ENCODE measurements around the gene TFEB. TPM values are rescaled to one million over a fixed set of nuclear protein-coding genes. Genes with fewer than 3 reads are reported as not detected.

Gene TFEB
- total and polyA plus RNA-seq, 10 of the 15 experiments (the other 5 are each of a cell fraction or from before 2014, with no cell fraction given), result 0.84 to 108 (median 60.8) TPM

- RAD21 ChIA-PET (ENCODE audit: unreplicated experiment), result interaction anchor here (1.0 to 14.4 kb wide), 6 partner anchors 6 to 277 kb away, joined by 3 to 300 read pairs (median 18); no protein-coding TSS in a partner anchor
- peaks cover 100% of the 10 kb centered on the region for H3K79me2 ChIP-seq (ENCODE audit: control insufficient read depth, insufficient read depth, low read length)
- SMC1A ChIA-PET (ENCODE audit: uncharacterized antibody, unreplicated experiment), result interaction anchor here (0.7 to 6.4 kb wide), 6 partner anchors 6 to 18 kb away, joined by 3 to 101 read pairs (median 7); no protein-coding TSS in a partner anchor
- H3K36me3 ChIP-seq (ENCODE audit: control insufficient read depth in 2 of 2, insufficient read depth in 2 of 2, low read length in 1 of 2), result peaks cover 2 to 8% of the 10 kb centered on the region in 2 experiments; a peak in 2 of 4 replicates
- TF ChIP-seq WRNIP1 (IDR thresholded peaks at IDR 0.05; ENCODE audit: borderline replicate concordance, low read depth, low read length) (0 out of 2 replicates have a peak, but pooled peaks have one; percentile 23), CTCF (IDR thresholded peaks at IDR 0.05 in 2 of 3, conservative IDR thresholded peaks at IDR 0.05 in 1 of 3; ENCODE audit: control insufficient read depth in 2 of 3, extremely low read depth in 1 of 3, insufficient read depth in 1 of 3, low read depth in 3 of 3, low read length in 3 of 3) (peak; percentile 6 to 35 (median 24); a peak in 2 of 6 replicates), CHD2 (IDR thresholded peaks at IDR 0.05; ENCODE audit: borderline replicate concordance, low read depth, low read length) (0 out of 2 replicates have a peak, but pooled peaks have one; percentile 38), RUNX3 (IDR thresholded peaks at IDR 0.05; ENCODE audit: low read length) (no peak)
- peak overlapping the region; percentile 97 for H3K27ac ChIP-seq (ENCODE audit: control insufficient read depth, insufficient read depth)
- in situ Hi-C loops (cut with MboI) (no loop called here), intact Hi-C loops (cut with micrococcal nuclease; ENCODE audit: unreplicated experiment) (loop anchor here (2.0 kb wide), 1 partner anchor 18 kb away; no protein-coding TSS in a partner anchor)
- CTCF ChIA-PET, result interaction anchor here (0.7 to 6.9 kb wide), 6 partner anchors 8 to 325 kb away, joined by 3 to 84 read pairs (median 6); partner anchors contain the start of genes TAF8 and TFEB
- no peaks in the 10 kb centered on the region for H4K20me1 ChIP-seq (ENCODE audit: control insufficient read depth, insufficient read depth)
- H3K27me3 ChIP-seq (replicated peaks in 1 of 2; ENCODE audit: control insufficient read depth in 2 of 2, insufficient read depth in 2 of 2, low read length in 1 of 2), result no peaks in the 10 kb centered on the region
- WGBS (ENCODE audit: insufficient coverage, insufficient replicate concordance, low lambda C conversion rate, missing lambda C conversion rate), result 6% methylated on average over 13 of the region's 13 CpGs
- no peaks in the 10 kb centered on the region for H3K9me3 ChIP-seq (replicated peaks; ENCODE audit: control insufficient read depth, insufficient read depth, low read length)
- FAIRE-seq, result no peak
- peak overlapping the region; percentile 99 for H3K4me2 ChIP-seq (ENCODE audit: control insufficient read depth, insufficient read depth)
- peaks cover 82% of the 10 kb centered on the region for H3K4me1 ChIP-seq (ENCODE audit: control insufficient read depth, insufficient read depth, low read length)
- BruUV-seq (replicated peaks), result no TSS peak
- H2AFZ ChIP-seq (ENCODE audit: control insufficient read depth, low read depth, low read length), result no peak overlapping the region
- POLR2A ChIA-PET, result interaction anchor here (3.4 to 13.0 kb wide), 4 partner anchors 7 to 391 kb away, joined by 16 to 293 read pairs (median 117); partner anchors contain the start of gene TFEB
- no peak for DNase-seq (ENCODE audit: low read depth, low spot score)
- no peak for ATAC-seq
- H3K9ac ChIP-seq (ENCODE audit: control insufficient read depth, insufficient read depth, low read length), result peak overlapping the region; percentile 91
- H3K4me3 ChIP-seq, result peak overlapping the region; percentile 81
These were observed 10.6 kb downstream of the TFEB start for GRCh38 chr6:41724586-41725501.

Measured in GM12878 (cell line).